ENCODE measurements around the gene RNASE3.
"Not testable (repeated sequence)": the region's sequence is repeated elsewhere in the genome, so short reads cannot be mapped to it uniquely, and the experiment has no call there.

RNASE3 gene

DNA sequence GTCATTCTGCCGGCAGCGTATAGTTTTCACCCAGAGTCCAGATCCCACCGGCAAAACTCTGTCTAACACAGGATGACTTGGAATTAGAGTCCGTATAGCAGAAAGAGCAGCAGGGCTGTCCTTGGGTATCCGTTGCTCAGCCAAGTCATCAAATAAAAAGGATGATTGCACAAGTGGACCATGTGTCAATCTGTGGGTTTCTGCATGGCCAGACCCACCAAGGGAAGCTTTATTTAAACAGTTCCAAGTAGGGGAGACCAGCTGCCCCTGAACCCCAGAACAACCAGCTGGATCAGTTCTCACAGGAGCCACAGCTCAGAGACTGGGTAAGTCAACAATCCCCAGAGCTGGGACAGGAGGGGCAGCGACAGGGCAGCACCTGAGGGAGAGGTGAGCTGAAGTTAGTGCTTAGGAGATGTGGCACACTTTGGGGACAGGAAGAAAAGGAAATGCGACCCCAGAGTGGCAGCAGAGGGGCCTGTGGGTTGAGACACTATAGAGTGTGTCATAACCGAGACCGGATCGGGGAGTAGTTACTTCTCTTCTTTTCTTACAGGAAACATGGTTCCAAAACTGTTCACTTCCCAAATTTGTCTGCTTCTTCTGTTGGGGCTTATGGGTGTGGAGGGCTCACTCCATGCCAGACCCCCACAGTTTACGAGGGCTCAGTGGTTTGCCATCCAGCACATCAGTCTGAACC is at the start of gene RNASE3:
TSS of gene RNASE3 (plus strand) at position 260 of the 700 bp plus-strand sequence. CDS start at position 562, 302 bp downstream.
- DNase-seq (ENCODE audit: low read depth) = not testable (repeated sequence)

DNA sequence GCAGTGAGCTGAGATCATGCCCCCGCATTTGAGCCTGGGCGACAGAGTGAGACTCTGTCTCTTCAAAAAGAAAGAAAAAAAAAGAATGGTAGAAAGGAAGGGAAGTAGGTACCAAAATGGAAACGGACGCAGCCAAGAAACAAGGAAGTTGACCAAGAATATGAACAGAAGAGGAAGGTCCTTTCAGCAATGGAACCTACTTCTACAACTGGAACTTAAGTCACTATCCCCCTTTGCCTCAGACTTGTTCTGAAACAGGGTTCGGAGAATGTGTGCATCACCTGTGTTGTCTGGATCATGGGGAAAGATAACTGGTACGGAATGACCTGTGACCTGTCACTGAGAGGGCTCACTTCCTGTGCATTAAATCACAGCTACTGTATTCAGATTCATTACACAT is 44.6 kb upstream of the RNASE3 start:
- no peak for DNase-seq (ENCODE audit: low read depth)

- DNase-seq (ENCODE audit: low read depth) = no peak
Observed at GRCh38 chr14:20848316-20848954, 42.8 kb upstream of the RNASE3 start.

DNA sequence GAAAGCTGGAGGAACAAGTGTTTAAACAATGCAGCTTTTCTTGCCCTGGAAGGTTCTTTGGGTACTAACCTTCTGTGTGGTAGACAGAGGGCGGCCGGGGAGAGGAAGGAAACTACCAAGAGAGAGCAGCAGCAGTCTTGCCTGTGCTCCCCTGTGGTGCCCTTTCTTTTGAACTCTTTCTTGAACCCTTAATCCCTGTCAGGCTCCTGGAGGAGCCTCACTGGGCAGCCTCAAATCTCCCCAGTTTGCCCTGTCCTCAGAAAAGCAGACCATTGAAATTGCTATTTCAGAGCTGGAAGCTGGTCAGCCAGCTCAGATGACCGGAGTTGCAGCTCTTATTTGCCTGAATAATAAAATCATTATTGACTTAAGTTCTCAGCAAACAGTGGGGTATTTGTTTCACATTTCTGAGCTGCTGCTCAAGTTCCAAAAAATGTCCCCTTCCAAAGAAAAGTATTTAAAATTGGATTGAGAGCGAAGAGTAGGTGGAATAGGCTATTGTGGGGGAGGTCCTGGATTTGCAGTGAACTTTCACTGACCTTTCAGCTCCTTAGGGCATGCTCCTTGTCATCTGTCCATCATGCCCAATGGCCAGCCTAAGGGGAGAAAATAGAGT is 42.1 kb upstream of the RNASE3 start:
- DNase-seq (ENCODE audit: low read depth) = no peak

- DNase-seq (ENCODE audit: low read depth) = no peak
Observed at GRCh38 chr14:20853042-20853441, 38.1 kb upstream of the RNASE3 start.

- DNase-seq (ENCODE audit: low read depth) = peak; percentile 5
Observed at GRCh38 chr14:20855652-20856291, 35.4 kb upstream of the RNASE3 start.

GRCh38 chr14:20857207-20857606 is 34.0 kb upstream of the RNASE3 start:
- no peak for DNase-seq (ENCODE audit: low read depth)

- DNase-seq (ENCODE audit: low read depth) = peak; percentile 78
Observed at GRCh38 chr14:20857630-20858261, 33.4 kb upstream of the RNASE3 start.

DNA sequence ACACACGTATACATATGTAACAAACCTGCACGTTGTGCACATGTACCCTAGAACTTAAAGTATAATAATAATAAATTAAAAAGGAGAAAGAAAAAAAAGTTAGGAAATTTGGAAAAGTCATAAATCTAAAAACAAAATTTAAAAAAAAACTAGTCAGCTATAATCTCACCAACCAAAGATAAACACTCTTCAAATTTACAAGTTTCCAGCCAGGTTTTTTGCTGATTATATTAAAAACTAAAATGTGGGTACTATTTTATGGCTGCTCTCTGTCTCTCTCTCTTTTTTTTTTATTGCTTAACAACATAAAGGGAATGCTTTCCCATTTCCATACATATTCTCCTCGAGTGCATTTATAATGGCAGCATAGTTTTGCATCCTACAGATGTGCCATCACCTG is 25.0 kb upstream of the RNASE3 start:
- DNase-seq (ENCODE audit: low read depth) = no peak

- no peak for DNase-seq (ENCODE audit: low read depth)
Observed at GRCh38 chr14:20866963-20867362, 24.2 kb upstream of the RNASE3 start.

DNA sequence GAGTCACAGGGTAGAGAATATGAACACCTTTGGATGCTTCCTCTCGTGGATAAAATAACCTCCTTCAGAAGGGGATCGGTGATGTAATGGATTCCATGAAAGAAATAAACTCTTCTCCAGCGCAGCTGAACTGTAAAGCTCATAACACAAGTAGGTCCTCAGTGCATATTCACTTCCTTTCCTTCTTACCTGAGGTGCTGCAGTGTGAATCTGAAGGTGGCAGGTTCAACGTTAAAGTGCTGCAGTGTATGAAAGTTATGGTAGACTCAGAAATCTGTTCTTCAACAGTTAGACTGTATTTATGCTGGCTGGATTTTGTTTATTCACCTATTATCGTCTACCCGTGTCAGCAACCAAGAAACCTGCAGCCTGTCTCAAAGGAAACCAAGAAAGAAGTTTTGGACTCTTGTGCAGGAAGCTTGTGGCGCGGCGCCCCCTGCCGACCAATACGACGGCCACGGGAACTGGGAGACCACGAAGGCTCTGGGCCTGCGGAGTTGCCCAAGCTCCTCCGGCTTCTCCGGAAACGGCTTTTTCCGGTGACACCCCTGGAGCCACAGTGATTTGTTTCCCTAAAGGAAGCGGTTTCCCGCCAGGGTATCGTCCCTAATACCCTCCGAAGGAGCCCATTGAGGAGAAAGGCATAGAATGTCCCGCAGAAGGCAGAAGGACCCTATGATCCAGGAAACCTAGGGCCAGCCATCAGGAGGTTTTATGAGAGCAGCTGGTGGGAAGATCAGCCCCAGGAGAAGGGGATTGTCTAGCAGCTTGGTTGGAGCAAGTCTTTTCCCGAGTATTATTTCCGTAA is 17.6 kb upstream of the RNASE3 start:
- DNase-seq (ENCODE audit: low read depth) = peak; percentile 72

GRCh38 chr14:20877016-20877415 is 14.2 kb upstream of the RNASE3 start:
- no peak for DNase-seq (ENCODE audit: low read depth)

DNA sequence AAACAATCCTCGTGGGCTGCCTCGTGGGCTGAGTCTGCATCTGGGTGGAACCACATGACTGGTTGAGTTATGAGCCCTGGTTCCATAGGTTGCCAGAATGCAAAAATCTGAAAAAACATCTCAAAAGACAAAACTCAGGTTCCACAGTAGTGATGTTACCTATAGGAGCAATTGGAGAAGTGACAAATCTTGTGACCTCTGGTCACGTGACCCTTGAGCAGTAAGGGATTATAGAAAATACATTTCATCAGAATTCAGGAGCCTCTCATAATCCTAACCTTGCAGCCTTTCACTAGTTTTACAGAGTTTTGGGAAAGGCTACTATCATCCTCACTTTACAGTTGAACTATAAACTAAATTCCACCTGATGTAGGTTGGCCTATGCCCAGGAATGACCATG is 12.5 kb upstream of the RNASE3 start:
- no peak for DNase-seq (ENCODE audit: low read depth)

DNA sequence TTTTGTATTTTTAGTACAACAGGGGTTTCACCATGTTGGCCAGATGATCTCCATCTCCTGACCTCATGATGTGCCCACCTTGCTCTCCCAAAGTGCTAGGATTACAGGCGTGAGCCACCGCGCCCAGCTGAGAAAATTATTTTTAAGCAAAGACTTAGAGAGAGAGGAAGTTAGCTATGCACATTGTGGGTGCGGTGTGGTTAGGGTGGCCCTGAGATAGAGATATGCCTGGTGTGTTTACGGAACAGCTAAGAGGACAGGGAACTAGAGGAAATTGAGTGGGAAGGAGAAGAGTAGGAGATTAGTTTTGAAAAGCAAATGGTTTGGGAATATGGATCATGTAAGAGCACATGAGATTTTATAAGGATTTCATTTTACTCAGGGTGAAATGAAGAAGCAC is 10.0 kb upstream of the RNASE3 start:
- not testable (repeated sequence) for DNase-seq (ENCODE audit: low read depth)

DNA sequence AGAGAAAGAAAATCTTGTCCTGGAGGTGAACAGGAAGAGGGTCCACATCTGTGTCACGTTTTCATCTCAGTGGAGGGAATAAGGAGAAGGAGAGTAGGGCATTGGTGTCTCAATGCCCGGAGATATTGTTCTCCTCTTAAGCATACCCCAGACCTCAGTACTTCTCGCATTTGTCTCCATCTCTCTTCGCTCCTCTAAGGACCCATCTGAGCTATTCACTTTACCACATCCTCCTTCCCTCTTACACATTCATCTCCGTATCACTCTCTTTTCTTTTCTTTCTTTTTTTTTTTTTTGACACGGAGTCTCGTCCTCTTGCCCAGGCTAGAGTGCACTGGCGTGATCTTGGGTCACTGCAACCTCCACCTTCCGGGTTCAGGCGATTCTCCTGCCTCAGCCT is 8.4 kb upstream of the RNASE3 start:
- not testable (repeated sequence) for DNase-seq (ENCODE audit: low read depth)

- not testable (repeated sequence) for DNase-seq (ENCODE audit: low read depth)
Observed at GRCh38 chr14:20888411-20888810, 2.8 kb upstream of the RNASE3 start.

GRCh38 chr14:20895322-20895721 is 4.1 kb downstream of the RNASE3 start:
- not testable (repeated sequence) for DNase-seq (ENCODE audit: low read depth)

DNA sequence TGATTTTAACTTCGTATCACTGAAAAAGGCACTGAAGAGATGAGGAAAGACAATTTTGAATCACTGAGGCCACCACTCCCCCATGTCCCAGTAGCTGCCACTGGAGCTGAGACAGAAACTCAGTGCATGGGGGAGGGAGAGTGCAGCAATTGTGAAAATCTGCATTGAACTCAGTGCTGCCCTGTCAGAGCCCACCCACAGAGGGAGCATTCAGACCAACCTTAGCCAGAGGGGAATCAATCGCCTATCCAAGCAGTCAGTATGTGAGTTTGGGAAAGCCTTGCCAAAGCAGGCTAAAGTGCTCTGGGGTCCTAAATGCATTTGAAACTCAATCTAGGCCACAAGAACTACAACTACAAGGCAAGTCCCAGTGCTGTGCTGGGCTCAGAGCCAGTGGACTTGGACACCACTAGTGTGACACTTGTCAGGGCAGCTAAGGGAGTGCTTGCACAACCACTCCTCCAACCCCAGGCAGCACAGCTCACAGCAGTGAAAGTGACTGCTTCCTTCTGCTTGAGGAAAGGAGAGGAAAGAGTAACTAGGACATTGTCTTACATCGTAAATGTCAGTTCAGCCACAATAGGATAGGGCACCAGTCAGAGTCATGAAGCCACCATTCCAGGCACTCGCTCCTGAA is 13.3 kb downstream of the RNASE3 start:
- no peak for DNase-seq (ENCODE audit: low read depth)

GRCh38 chr14:20905676-20906075 is 14.5 kb downstream of the RNASE3 start:
- no peak for DNase-seq (ENCODE audit: low read depth)

- no peak for DNase-seq (ENCODE audit: low read depth)
Observed at GRCh38 chr14:20907214-20907613, 16.0 kb downstream of the RNASE3 start.

GRCh38 chr14:20910822-20911221 is 19.6 kb downstream of the RNASE3 start:
- not testable (repeated sequence) for DNase-seq (ENCODE audit: low read depth)

Data from activated T-cell treated with anti-CD3 and anti-CD28 coated beads for 1 hour (primary cell).